GM12801 (cell line): Measurements from ENCODE around the gene INO80C.

Experiments used
- CTCF ChIP-seq: IDR thresholded peaks from one replicate; pipeline ENCODE4 v1.5.1; 2011; ENCODE audit warnings: control low read depth; ENCODE audit not compliant: insufficient read length; ENCODE audit errors: extremely low read depth

The INO80C gene

GRCh38 chr18:35497370-35498197 lies at the start of gene INO80C:
Gene INO80C (minus strand): TSS chr18:35497960. CDS start chr18:35497874, 86 bp downstream.
- TF ChIP-seq CTCF = no peak

- no peak for TF ChIP-seq CTCF
These were observed 49.3 kb upstream of the INO80C start for GRCh38 chr18:35547008-35547605.

- TF ChIP-seq CTCF = no peak
These were observed 44.6 kb upstream of the INO80C start for GRCh38 chr18:35542356-35542755.

GRCh38 chr18:35535297-35535696 lies 37.5 kb upstream of the INO80C start:
- TF ChIP-seq CTCF = no peak

GRCh38 chr18:35533916-35534405 lies 36.2 kb upstream of the INO80C start:
- TF ChIP-seq CTCF = no peak

GRCh38 chr18:35528749-35529274 lies 31.1 kb upstream of the INO80C start:
- no peak for TF ChIP-seq CTCF

GRCh38 chr18:35526495-35527059 lies 28.8 kb upstream of the INO80C start:
- TF ChIP-seq CTCF = no peak
